ENCODE measurements around the gene ERBB4.

Gene ERBB4

GRCh38 chr2:211692689-211693088, 845.9 kb downstream of the ERBB4 start:
- Histone ChIP-seq H3K9me3 (ENCODE audit: control insufficient read depth, insufficient read depth, low read length) (no peaks in the 10 kb centered on the region), H3K27ac (ENCODE audit: low read depth, low read length) (no peak overlapping the region), H3K4me3 (ENCODE audit: low read depth, low read length) (no peak overlapping the region), H3K4me1 (ENCODE audit: control insufficient read depth, insufficient read depth, low read length) (no peaks in the 10 kb centered on the region), H3K27me3 (ENCODE audit: control insufficient read depth, insufficient read depth, low read length) (no peaks in the 10 kb centered on the region), H3K36me3 (ENCODE audit: control insufficient read depth, insufficient read depth, low read length) (no peaks in the 10 kb centered on the region), H3K9ac (ENCODE audit: low read depth, low read length) (no peak overlapping the region)

DNA sequence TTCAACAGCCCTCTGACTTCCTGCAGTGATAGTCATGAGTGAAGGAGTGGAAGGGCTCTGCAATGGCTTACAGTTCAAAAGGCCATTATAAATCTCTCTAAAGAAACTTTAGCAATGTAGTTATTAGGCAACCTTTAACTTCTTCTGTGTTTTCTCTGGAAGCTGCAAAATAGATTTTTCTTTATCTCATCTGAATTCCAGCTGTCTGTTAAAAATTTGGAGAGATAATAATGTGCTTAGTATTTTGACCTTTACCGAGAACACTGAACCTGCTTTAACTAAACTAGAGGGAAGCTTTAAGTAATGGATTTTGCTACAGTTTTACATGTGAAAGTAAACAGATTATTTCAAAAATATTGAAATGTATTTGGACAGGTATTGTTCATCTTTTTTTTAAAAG, 847.9 kb downstream of the ERBB4 start:
- Histone ChIP-seq H3K9ac (ENCODE audit: low read depth, low read length) (no peak overlapping the region), H3K27ac (ENCODE audit: low read depth, low read length) (no peak overlapping the region), H3K4me3 (ENCODE audit: low read depth, low read length) (no peak overlapping the region), H3K4me1 (ENCODE audit: control insufficient read depth, insufficient read depth, low read length) (no peaks in the 10 kb centered on the region), H3K36me3 (ENCODE audit: control insufficient read depth, insufficient read depth, low read length) (no peaks in the 10 kb centered on the region), H3K27me3 (ENCODE audit: control insufficient read depth, insufficient read depth, low read length) (no peaks in the 10 kb centered on the region), H3K9me3 (ENCODE audit: control insufficient read depth, insufficient read depth, low read length) (no peaks in the 10 kb centered on the region)

- Histone ChIP-seq H3K27me3 (ENCODE audit: control insufficient read depth, insufficient read depth, low read length) (no peaks in the 10 kb centered on the region), H3K4me3 (ENCODE audit: low read depth, low read length) (no peak overlapping the region), H3K36me3 (ENCODE audit: control insufficient read depth, insufficient read depth, low read length) (no peaks in the 10 kb centered on the region)
Measured at GRCh38 chr2:211688196-211688595, 850.4 kb downstream of the ERBB4 start.

GRCh38 chr2:211674715-211675114, 863.9 kb downstream of the ERBB4 start:
- no peak overlapping the region for H3K9ac ChIP-seq (ENCODE audit: low read depth, low read length)
- H3K36me3 ChIP-seq (ENCODE audit: control insufficient read depth, insufficient read depth, low read length), result no peaks in the 10 kb centered on the region
- no peak overlapping the region for H3K4me3 ChIP-seq (ENCODE audit: low read depth, low read length)
- no peaks in the 10 kb centered on the region for H3K27me3 ChIP-seq (ENCODE audit: control insufficient read depth, insufficient read depth, low read length)
- no peaks in the 10 kb centered on the region for H3K9me3 ChIP-seq (ENCODE audit: control insufficient read depth, insufficient read depth, low read length)
- no peak overlapping the region for H3K27ac ChIP-seq (ENCODE audit: low read depth, low read length)
- H3K4me1 ChIP-seq (ENCODE audit: control insufficient read depth, insufficient read depth, low read length), result no peaks in the 10 kb centered on the region

More at GRCh38 chr2:211688196-211688595, 850.4 kb downstream of the ERBB4 start:
- no peak overlapping the region for H3K9ac ChIP-seq (ENCODE audit: low read depth, low read length)
- peaks cover under 1% of the 10 kb centered on the region; the same call in 1 of the 2 replicates for H3K9me3 ChIP-seq (ENCODE audit: control insufficient read depth, insufficient read depth, low read length)
- no peak overlapping the region for H3K27ac ChIP-seq (ENCODE audit: low read depth, low read length)
- no peaks in the 10 kb centered on the region for H3K4me1 ChIP-seq (ENCODE audit: control insufficient read depth, insufficient read depth, low read length)

- H3K9ac ChIP-seq (ENCODE audit: low read depth, low read length), result no peak overlapping the region
- no peak overlapping the region for H3K4me3 ChIP-seq (ENCODE audit: low read depth, low read length)
- no peaks in the 10 kb centered on the region for H3K9me3 ChIP-seq (ENCODE audit: control insufficient read depth, insufficient read depth, low read length)
- H3K27ac ChIP-seq (ENCODE audit: low read depth, low read length), result no peak overlapping the region
- no peaks in the 10 kb centered on the region for H3K27me3 ChIP-seq (ENCODE audit: control insufficient read depth, insufficient read depth, low read length)
- no peaks in the 10 kb centered on the region for H3K4me1 ChIP-seq (ENCODE audit: control insufficient read depth, insufficient read depth, low read length)
- H3K36me3 ChIP-seq (ENCODE audit: control insufficient read depth, insufficient read depth, low read length), result no peaks in the 10 kb centered on the region
Measured at GRCh38 chr2:211673133-211673905, 865.3 kb downstream of the ERBB4 start.

DNA sequence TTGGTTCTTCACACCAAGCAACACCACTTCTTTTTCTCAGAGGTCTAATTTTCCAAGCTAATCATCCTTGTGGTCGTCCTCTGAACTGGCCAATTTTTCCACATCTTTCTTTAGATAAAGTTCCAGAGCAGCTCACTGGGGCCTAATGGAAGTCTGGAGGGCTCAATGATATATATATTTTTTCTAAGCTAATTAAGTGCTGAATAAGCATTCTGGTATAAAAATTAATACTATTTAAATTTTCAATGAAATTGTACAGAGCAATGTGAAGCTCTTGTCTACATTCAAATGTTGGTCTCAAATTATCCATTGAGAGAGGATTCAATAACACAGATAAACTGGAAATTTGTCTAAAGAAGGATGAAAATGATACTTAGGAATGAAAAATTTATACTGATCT, 866.6 kb downstream of the ERBB4 start:
- Histone ChIP-seq H3K27ac (ENCODE audit: low read depth, low read length) (no peak overlapping the region), H3K9ac (ENCODE audit: low read depth, low read length) (no peak overlapping the region), H3K9me3 (ENCODE audit: control insufficient read depth, insufficient read depth, low read length) (no peaks in the 10 kb centered on the region), H3K27me3 (ENCODE audit: control insufficient read depth, insufficient read depth, low read length) (no peaks in the 10 kb centered on the region), H3K4me1 (ENCODE audit: control insufficient read depth, insufficient read depth, low read length) (no peaks in the 10 kb centered on the region), H3K4me3 (ENCODE audit: low read depth, low read length) (no peak overlapping the region), H3K36me3 (ENCODE audit: control insufficient read depth, insufficient read depth, low read length) (no peaks in the 10 kb centered on the region)

DNA sequence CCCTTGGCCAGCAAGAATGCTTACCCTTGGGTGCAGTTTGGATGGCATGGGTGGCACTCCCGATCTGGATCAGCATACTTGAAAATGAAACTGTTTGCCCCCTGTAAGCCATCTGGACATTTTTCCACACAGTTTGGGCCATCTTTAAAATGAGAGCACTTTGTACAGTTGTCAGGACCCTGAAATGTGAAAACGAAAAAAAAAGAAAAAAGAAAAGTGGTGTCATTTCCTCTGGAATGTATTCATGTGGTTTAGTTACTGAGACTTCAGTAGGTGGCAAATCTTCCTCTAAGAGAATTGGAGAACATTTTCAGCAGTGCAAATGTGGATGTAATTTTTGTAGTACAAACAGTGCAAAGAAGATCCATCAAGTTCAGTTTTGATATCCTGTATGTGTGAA, 873.3 kb downstream of the ERBB4 start:
- Histone ChIP-seq H3K9ac (ENCODE audit: low read depth, low read length) (no peak overlapping the region), H3K27me3 (ENCODE audit: control insufficient read depth, insufficient read depth, low read length) (no peaks in the 10 kb centered on the region), H3K27ac (ENCODE audit: low read depth, low read length) (no peak overlapping the region), H3K4me3 (ENCODE audit: low read depth, low read length) (no peak overlapping the region), H3K36me3 (ENCODE audit: control insufficient read depth, insufficient read depth, low read length) (no peaks in the 10 kb centered on the region), H3K4me1 (ENCODE audit: control insufficient read depth, insufficient read depth, low read length) (peaks cover 13% of the 10 kb centered on the region), H3K9me3 (ENCODE audit: control insufficient read depth, insufficient read depth, low read length) (no peaks in the 10 kb centered on the region)

- Histone ChIP-seq H3K4me3 (ENCODE audit: low read depth, low read length) (no peak overlapping the region), H3K36me3 (ENCODE audit: control insufficient read depth, insufficient read depth, low read length) (no peaks in the 10 kb centered on the region), H3K9me3 (ENCODE audit: control insufficient read depth, insufficient read depth, low read length) (no peaks in the 10 kb centered on the region), H3K4me1 (ENCODE audit: control insufficient read depth, insufficient read depth, low read length) (peaks cover 13% of the 10 kb centered on the region), H3K27me3 (ENCODE audit: control insufficient read depth, insufficient read depth, low read length) (no peaks in the 10 kb centered on the region), H3K9ac (ENCODE audit: low read depth, low read length) (no peak overlapping the region), H3K27ac (ENCODE audit: low read depth, low read length) (no peak overlapping the region)
Measured at GRCh38 chr2:211664321-211664720, 874.3 kb downstream of the ERBB4 start.

GRCh38 chr2:211654211-211654780, 884.3 kb downstream of the ERBB4 start:
- no peaks in the 10 kb centered on the region for H3K9me3 ChIP-seq (ENCODE audit: control insufficient read depth, insufficient read depth, low read length)
- no peaks in the 10 kb centered on the region for H3K36me3 ChIP-seq (ENCODE audit: control insufficient read depth, insufficient read depth, low read length)
- no peaks in the 10 kb centered on the region for H3K27me3 ChIP-seq (ENCODE audit: control insufficient read depth, insufficient read depth, low read length)
- no peak overlapping the region for H3K4me3 ChIP-seq (ENCODE audit: low read depth, low read length)
- H3K4me1 ChIP-seq (ENCODE audit: control insufficient read depth, insufficient read depth, low read length), result peaks cover 7% of the 10 kb centered on the region
- H3K9ac ChIP-seq (ENCODE audit: low read depth, low read length), result no peak overlapping the region
- no peak overlapping the region for H3K27ac ChIP-seq (ENCODE audit: low read depth, low read length)

DNA sequence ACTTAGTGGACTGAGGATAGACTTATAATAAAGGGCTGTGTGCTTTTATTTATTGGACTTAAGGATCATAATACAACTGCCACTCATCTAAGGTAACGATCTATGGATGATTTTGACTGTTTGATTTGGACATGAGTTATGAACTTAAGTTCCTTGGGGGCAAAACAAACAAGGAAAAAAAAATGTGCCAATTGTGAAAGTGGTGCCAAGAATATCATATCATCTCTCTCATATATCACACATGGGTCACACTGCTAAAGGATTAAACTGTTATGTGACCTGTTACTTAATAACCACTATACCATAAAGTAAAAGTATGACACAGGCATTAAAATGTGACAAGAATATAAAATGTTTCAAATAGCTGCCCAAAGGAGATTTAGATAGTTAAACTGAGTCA, 886.3 kb downstream of the ERBB4 start:
- H3K4me1 ChIP-seq (ENCODE audit: control insufficient read depth, insufficient read depth, low read length), result peaks cover 7% of the 10 kb centered on the region
- no peaks in the 10 kb centered on the region for H3K36me3 ChIP-seq (ENCODE audit: control insufficient read depth, insufficient read depth, low read length)
- H3K27ac ChIP-seq (ENCODE audit: low read depth, low read length), result no peak overlapping the region
- no peaks in the 10 kb centered on the region for H3K27me3 ChIP-seq (ENCODE audit: control insufficient read depth, insufficient read depth, low read length)
- H3K9ac ChIP-seq (ENCODE audit: low read depth, low read length), result no peak overlapping the region
- H3K4me3 ChIP-seq (ENCODE audit: low read depth, low read length), result no peak overlapping the region
- H3K9me3 ChIP-seq (ENCODE audit: control insufficient read depth, insufficient read depth, low read length), result no peaks in the 10 kb centered on the region

GRCh38 chr2:211649331-211649730, 889.3 kb downstream of the ERBB4 start:
- H3K9me3 ChIP-seq (ENCODE audit: control insufficient read depth, insufficient read depth, low read length), result no peaks in the 10 kb centered on the region

More at GRCh38 chr2:211649331-211649730, 889.3 kb downstream of the ERBB4 start:
- Histone ChIP-seq H3K9ac (ENCODE audit: low read depth, low read length) (no peak overlapping the region), H3K27me3 (ENCODE audit: control insufficient read depth, insufficient read depth, low read length) (no peaks in the 10 kb centered on the region), H3K4me3 (ENCODE audit: low read depth, low read length) (no peak overlapping the region), H3K4me1 (ENCODE audit: control insufficient read depth, insufficient read depth, low read length) (peaks cover 5% of the 10 kb centered on the region), H3K27ac (ENCODE audit: low read depth, low read length) (no peak overlapping the region), H3K36me3 (ENCODE audit: control insufficient read depth, insufficient read depth, low read length) (no peaks in the 10 kb centered on the region)

All from HUES48 (cell line).